K562 (cell line): ENCODE measurements around the gene SEPTIN1. TPM values are rescaled to one million over a fixed set of nuclear protein-coding genes. Genes with fewer than 3 reads are reported as not detected.

Source experiments
- ASH1L ChIP-seq: fragments of 450-650 bp; IDR thresholded peaks from 2 replicates; pipeline ENCODE4 v1.6.1; 2018; ENCODE audit warnings: borderline replicate concordance, mild to moderate bottlenecking, low read depth; ENCODE audit not compliant: partially characterized antibody
- FOSL1 ChIP-seq: fragments of 200-800 bp; sonication (Bioruptor generic); conservative IDR thresholded peaks from 2 replicates; pipeline ENCODE4 v1.6.1; 2016; ENCODE audit warnings: missing genetic modification characterization, missing compliant biosample characterization
- GTF2E2 ChIP-seq: fragments of 200-800 bp; sonication (Bioruptor generic); IDR thresholded peaks from 2 replicates; pipeline ENCODE4 v1.6.1; 2016; ENCODE audit warnings: missing genetic modification characterization, missing compliant biosample characterization
- HDAC6 ChIP-seq: IDR thresholded peaks from 2 replicates; pipeline ENCODE4 v1.6.1; 2012; ENCODE audit warnings: low read depth, mild to moderate bottlenecking, control low read depth, inconsistent platforms, low read length, moderate library complexity
- HOXB6 ChIP-seq: fragments of 250-450 bp; sonication (Bioruptor Pico); IDR thresholded peaks from 2 replicates; pipeline ENCODE4 v1.5.1; 2022; ENCODE audit warnings: mild to moderate bottlenecking, borderline replicate concordance
- JUNB ChIP-seq: fragments of 450-650 bp; formaldehyde crosslinking; conservative IDR thresholded peaks from 2 replicates; pipeline ENCODE4 v1.4.0; 2020; ENCODE audit warnings: mild to moderate bottlenecking
- KAT7 ChIP-seq: sonication (generic); formaldehyde crosslinking; IDR thresholded peaks from 2 replicates; pipeline ENCODE4 v1.8.0; 2022; ENCODE audit warnings: missing genetic modification reagents, mild to moderate bottlenecking, borderline replicate concordance
- MCM2 ChIP-seq: fragments of 450-650 bp; IDR thresholded peaks from 2 replicates; pipeline ENCODE4 v1.6.1; 2017; ENCODE audit warnings: low read depth, mild to moderate bottlenecking
- PRPF4 ChIP-seq: fragments of 200-400 bp; formaldehyde crosslinking; IDR thresholded peaks from one replicate; pipeline ENCODE4 v1.6.1; 2017; ENCODE audit warnings: low read length, low read depth, mild to moderate bottlenecking; ENCODE audit not compliant: insufficient read depth, poor library complexity, severe bottlenecking
- SIRT6 ChIP-seq: IDR thresholded peaks from one replicate; pipeline ENCODE4 v1.6.1; 2012; ENCODE audit warnings: low read depth, mild to moderate bottlenecking, control low read depth, inconsistent platforms, low read length, moderate library complexity
- YY1 ChIP-seq, 3 experiments: IDR thresholded peaks; 2 replicates each; pipeline ENCODE4 v1.6.1; 2011; ENCODE audit warnings: low read length in 2 of 3, mild to moderate bottlenecking in 2 of 3, moderate library complexity in 2 of 3, borderline replicate concordance in 1 of 3, control low read depth in 1 of 3, low read depth in 1 of 3; ENCODE audit not compliant: insufficient read depth in 3 of 3, insufficient replicate concordance in 2 of 3, control insufficient read depth in 1 of 3, insufficient read length in 1 of 3; ENCODE audit errors: extremely low read depth in 1 of 3
- ZBTB17 ChIP-seq: fragments of 450-650 bp; formaldehyde crosslinking; IDR thresholded peaks from 2 replicates; pipeline ENCODE4 v1.4.0; 2020; ENCODE audit warnings: mild to moderate bottlenecking
- ZNF212 ChIP-seq: fragments of 450-650 bp; formaldehyde crosslinking; IDR thresholded peaks from 2 replicates; pipeline ENCODE4 v1.4.0; 2020; ENCODE audit warnings: mild to moderate bottlenecking
- ZNF263 ChIP-seq: sonication (generic); formaldehyde crosslinking; IDR thresholded peaks from 2 replicates; pipeline ENCODE4 v1.8.0; 2022; ENCODE audit warnings: mild to moderate bottlenecking, missing genetic modification reagents, borderline replicate concordance
- ZNF311 ChIP-seq: fragments of 250-450 bp; sonication (Bioruptor Pico); IDR thresholded peaks from 2 replicates; pipeline ENCODE4 v1.4.0; 2020; ENCODE audit warnings: mild to moderate bottlenecking, moderate library complexity
- ZNF551 ChIP-seq: fragments of 250-450 bp; sonication (Bioruptor Pico); IDR thresholded peaks from 2 replicates; pipeline ENCODE4 v1.5.0; 2021; ENCODE audit warnings: mild to moderate bottlenecking, moderate library complexity
- ZNF57 ChIP-seq: fragments of 450-650 bp; formaldehyde crosslinking; IDR thresholded peaks from 2 replicates; pipeline ENCODE4 v1.4.0; 2020; ENCODE audit warnings: mild to moderate bottlenecking, moderate library complexity
- ZNF76 ChIP-seq: fragments of 250-450 bp; sonication (Bioruptor Pico); IDR thresholded peaks from 2 replicates; pipeline ENCODE4 v1.4.0; 2020; ENCODE audit warnings: mild to moderate bottlenecking, moderate library complexity, borderline replicate concordance
- ZNF766 ChIP-seq: fragments of 200-800 bp; sonication (Bioruptor generic); conservative IDR thresholded peaks from 2 replicates; pipeline ENCODE4 v1.6.1; 2016; ENCODE audit warnings: missing genetic modification characterization, missing compliant biosample characterization
- polyA plus RNA-seq, 8 experiments: library from polyadenylated mRNA; depleted of rRNA in 4 of 8; stranded (reverse) in 5 of 8; unstranded in 3 of 8; fragments of >200 nt; fragmentation: Nextera tagmentation in 2 of 8; fragmentation: Illumina TruSeq in 1 of 8; extraction: Ambion mirVana in 2 of 8; extraction: Trizol in 1 of 8; gene quantifications; 2 replicates each; pipeline versions ENCODE4 v1.2.1 to v1.2.3, GENCODE V29; 2011 to 2014; ENCODE audit warnings: inconsistent platforms in 1 of 8, missing spikeins in 1 of 8
- total RNA-seq, 7 experiments: library from RNA; depleted of rRNA in 6 of 7; stranded (reverse); fragments of >200 nt in 6 of 7; fragmentation: Illumina TruSeq in 2 of 7; extraction: Trizol in 2 of 7; gene quantifications; 2 replicates each; pipeline versions ENCODE4 v1.2.1 to v1.2.3, GENCODE V29; 2011 to 2021; ENCODE audit warnings: low replicate concordance in 1 of 7
- TF ChIP-seq, protein P1 (sequence below), 2 experiments: fragments of 450-650 bp; IDR thresholded peaks; 2 replicates each; pipeline ENCODE4 v1.6.1; 2016
- TF ChIP-seq, protein P2 (sequence below): IDR thresholded peaks from 2 replicates; pipeline ENCODE4 v1.6.1; 2011; ENCODE audit not compliant: insufficient read length; ENCODE audit errors: extremely low read depth
- TF ChIP-seq, protein P3 (sequence below): IDR thresholded peaks from 3 replicates; pipeline ENCODE4 v1.6.1; 2011; ENCODE audit warnings: borderline replicate concordance, mild to moderate bottlenecking, moderate library complexity; ENCODE audit not compliant: insufficient read length; ENCODE audit errors: extremely low read depth

SEPTIN1 gene
- total and polyA plus RNA-seq, 9 of the 15 experiments (the other 6 are each of a cell fraction or from before 2014, with no cell fraction given): 0.23 to 5.6 (median 1.7) TPM; not detected in 1

DNA sequence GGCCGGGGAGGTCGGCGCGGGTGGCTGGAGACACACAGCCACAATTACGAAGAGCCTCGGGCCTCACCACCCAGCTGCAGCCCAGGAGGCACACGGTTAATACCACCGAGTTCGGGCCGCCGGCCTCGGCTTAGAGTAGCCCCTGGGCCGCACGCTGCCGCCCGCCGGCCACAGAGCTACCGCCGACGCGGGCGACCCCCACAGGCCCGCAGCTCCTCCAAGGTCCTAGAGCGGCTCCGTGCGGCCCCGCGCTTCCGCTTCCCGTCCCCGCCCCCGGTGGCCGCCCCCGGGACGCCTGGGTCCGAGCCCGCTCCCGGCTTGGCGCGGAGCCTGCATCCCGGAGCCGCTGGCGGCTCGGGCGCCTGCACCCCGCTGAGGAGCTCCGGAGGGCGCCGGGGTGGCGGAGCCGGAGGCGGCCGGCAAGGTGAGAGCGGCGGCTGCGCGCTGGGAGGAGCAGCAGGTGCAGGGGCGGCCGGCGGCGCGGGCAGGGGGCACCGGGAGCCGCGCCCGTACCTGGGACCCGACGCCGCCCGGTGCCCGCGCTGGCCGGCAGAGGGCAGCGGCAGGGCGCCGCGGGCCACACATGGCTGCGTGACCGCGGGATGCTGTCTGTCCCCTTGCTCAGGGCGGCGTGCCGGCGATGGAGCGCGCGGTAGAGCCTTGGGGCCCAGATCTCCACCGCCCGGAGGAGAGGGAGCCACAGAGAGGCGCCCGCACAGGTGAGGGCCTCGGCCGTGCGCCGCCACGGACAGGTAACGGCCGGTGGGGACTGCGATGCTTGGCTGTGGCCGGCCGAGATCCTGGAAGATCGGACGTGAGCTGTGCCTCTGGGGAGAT is 13.0 kb upstream of the SEPTIN1 start, which contains the start of gene ZNF48 (continued):
- TF ChIP-seq YY1 (IDR thresholded peaks at IDR 0.05; ENCODE audit: borderline replicate concordance in 1 of 3, control insufficient read depth in 1 of 3, extremely low read depth in 1 of 3, insufficient read depth in 3 of 3, insufficient read length in 1 of 3, insufficient replicate concordance in 2 of 3, low read depth in 1 of 3, low read length in 2 of 3) (peak in 2 of 3 experiments; percentile 44 to 57), MCM2 (no peak), KAT7 (no peak), HOXB6 (no peak), JUNB (CRISPR knock-in tag) (no peak), PRPF4 (peak; percentile 14), ASH1L (no peak), ZNF212 (CRISPR knock-in tag) (no peak), ZBTB17 (CRISPR knock-in tag) (no peak), GTF2E2 (tag) (peak; percentile 53; the same call in 1 of the 2 replicates), ZNF57 (CRISPR knock-in tag) (no peak), ZNF551 (CRISPR knock-in tag) (no peak), HDAC6 (no peak), ZNF76 (CRISPR knock-in tag) (no peak), ZNF311 (CRISPR knock-in tag) (no peak), SIRT6 (no peak), FOSL1 (no peak), ZNF263 (CRISPR knock-in tag) (no peak; the same call in 1 of the 2 replicates), ZNF766 (CRISPR knock-in tag) (0 out of 2 replicates have a peak, but pooled peaks have one; percentile 31)
- TF ChIP-seq, protein P1, sequence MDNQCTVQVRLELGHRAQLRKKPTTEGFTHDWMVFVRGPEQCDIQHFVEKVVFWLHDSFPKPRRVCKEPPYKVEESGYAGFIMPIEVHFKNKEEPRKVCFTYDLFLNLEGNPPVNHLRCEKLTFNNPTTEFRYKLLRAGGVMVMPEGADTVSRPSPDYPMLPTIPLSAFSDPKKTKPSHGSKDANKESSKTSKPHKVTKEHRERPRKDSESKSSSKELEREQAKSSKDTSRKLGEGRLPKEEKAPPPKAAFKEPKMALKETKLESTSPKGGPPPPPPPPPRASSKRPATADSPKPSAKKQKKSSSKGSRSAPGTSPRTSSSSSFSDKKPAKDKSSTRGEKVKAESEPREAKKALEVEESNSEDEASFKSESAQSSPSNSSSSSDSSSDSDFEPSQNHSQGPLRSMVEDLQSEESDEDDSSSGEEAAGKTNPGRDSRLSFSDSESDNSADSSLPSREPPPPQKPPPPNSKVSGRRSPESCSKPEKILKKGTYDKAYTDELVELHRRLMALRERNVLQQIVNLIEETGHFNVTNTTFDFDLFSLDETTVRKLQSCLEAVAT (IDR thresholded peaks at IDR 0.05): no peak
- TF ChIP-seq, protein P2, sequence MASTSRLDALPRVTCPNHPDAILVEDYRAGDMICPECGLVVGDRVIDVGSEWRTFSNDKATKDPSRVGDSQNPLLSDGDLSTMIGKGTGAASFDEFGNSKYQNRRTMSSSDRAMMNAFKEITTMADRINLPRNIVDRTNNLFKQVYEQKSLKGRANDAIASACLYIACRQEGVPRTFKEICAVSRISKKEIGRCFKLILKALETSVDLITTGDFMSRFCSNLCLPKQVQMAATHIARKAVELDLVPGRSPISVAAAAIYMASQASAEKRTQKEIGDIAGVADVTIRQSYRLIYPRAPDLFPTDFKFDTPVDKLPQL: no peak
- TF ChIP-seq, protein P3, sequence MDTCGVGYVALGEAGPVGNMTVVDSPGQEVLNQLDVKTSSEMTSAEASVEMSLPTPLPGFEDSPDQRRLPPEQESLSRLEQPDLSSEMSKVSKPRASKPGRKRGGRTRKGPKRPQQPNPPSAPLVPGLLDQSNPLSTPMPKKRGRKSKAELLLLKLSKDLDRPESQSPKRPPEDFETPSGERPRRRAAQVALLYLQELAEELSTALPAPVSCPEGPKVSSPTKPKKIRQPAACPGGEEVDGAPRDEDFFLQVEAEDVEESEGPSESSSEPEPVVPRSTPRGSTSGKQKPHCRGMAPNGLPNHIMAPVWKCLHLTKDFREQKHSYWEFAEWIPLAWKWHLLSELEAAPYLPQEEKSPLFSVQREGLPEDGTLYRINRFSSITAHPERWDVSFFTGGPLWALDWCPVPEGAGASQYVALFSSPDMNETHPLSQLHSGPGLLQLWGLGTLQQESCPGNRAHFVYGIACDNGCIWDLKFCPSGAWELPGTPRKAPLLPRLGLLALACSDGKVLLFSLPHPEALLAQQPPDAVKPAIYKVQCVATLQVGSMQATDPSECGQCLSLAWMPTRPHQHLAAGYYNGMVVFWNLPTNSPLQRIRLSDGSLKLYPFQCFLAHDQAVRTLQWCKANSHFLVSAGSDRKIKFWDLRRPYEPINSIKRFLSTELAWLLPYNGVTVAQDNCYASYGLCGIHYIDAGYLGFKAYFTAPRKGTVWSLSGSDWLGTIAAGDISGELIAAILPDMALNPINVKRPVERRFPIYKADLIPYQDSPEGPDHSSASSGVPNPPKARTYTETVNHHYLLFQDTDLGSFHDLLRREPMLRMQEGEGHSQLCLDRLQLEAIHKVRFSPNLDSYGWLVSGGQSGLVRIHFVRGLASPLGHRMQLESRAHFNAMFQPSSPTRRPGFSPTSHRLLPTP: no peak
